ENCODE results near the gene RFX1.

- TF ChIP-seq, protein P1, sequence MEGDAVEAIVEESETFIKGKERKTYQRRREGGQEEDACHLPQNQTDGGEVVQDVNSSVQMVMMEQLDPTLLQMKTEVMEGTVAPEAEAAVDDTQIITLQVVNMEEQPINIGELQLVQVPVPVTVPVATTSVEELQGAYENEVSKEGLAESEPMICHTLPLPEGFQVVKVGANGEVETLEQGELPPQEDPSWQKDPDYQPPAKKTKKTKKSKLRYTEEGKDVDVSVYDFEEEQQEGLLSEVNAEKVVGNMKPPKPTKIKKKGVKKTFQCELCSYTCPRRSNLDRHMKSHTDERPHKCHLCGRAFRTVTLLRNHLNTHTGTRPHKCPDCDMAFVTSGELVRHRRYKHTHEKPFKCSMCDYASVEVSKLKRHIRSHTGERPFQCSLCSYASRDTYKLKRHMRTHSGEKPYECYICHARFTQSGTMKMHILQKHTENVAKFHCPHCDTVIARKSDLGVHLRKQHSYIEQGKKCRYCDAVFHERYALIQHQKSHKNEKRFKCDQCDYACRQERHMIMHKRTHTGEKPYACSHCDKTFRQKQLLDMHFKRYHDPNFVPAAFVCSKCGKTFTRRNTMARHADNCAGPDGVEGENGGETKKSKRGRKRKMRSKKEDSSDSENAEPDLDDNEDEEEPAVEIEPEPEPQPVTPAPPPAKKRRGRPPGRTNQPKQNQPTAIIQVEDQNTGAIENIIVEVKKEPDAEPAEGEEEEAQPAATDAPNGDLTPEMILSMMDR (IDR thresholded peaks at IDR 0.05 in 4 of 5, conservative IDR thresholded peaks at IDR 0.05 in 1 of 5) = no peak
- TF ChIP-seq POLR2A (IDR thresholded peaks at IDR 0.05) = no peak
Measured at GRCh38 chr19:13914777-13915176, 91.3 kb downstream of the RFX1 start.

Data from gastrocnemius medialis (tissue), 4 donors.